ENCODE results near the gene DPF3. TPM values are rescaled to one million over a fixed set of nuclear protein-coding genes. Genes with fewer than 3 reads are reported as not detected.
"Not testable (repeated sequence)": the region's sequence is repeated elsewhere in the genome, so short reads cannot be mapped to it uniquely, and the experiment has no call there.

Gene DPF3
- polyA plus RNA-seq, 2 of the 4 experiments (the other 2 are of a cell fraction) = 0.05 to 0.09 TPM

DNA sequence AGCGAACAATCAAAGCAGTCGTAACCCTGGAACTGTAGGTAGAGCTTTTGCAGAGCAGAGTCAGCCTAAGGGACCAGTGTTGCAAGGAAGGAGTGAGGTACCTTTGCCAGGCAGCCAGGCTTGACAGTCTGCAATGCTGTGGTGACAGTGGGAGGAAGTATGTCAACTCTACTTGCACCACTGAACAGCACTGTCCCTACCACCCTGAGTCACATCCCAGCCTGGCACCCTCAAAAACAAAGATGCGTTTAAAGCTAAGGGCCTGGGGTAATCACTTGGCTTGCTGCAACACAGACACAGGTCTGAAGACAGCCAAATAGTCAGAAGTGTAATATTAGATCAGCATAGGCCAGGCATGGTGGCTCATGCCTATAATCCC is 141.9 kb downstream of the DPF3 start (continued):
- no peak for TF ChIP-seq RCOR1 (IDR thresholded peaks at IDR 0.05; ENCODE audit: low read depth, low read length)
- TF ChIP-seq MAX (IDR thresholded peaks at IDR 0.05) = no peak
- no peak for TF ChIP-seq EHMT2 (IDR thresholded peaks at IDR 0.05; ENCODE audit: low read depth)
- TF ChIP-seq RARB (CRISPR knock-in tag; IDR thresholded peaks at IDR 0.05) = no peak

DNA sequence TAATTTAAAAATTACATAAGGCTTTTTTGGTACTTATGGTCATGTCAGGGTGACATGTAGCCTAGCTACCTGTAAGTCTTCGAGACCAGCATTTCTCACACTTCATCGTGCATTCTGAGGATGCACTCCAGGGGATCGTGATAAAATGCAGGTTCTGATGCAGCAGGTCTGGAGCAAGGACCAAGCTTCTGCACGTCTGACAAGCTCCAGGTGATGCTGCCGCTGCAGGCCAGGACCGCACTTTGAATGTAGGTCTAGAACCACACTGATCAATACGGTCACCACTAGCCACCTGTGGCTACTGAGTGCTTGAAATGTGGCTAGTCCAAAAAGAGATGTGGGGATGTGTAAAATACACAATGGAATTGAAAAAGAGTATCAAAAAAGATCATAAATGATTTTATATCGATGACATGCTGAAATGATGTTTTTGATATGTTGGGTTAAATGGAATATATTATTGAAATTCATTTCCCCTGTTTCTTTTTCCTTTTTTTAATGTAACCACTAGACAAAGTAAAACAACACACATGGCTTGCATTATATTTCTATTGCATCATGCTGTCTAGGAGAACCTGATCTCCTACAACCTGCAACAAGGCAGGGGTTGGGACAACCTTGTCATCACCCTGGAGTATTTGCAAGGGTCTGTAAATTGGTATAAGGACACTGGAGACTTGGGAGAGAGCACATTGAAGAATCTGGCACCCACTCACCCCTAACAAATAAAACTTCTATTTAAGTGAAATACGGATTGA is 142.4 kb downstream of the DPF3 start:
- H3K9me3 ChIP-seq = no peaks in the 10 kb centered on the region
- no peak overlapping the region for H3K4me3 ChIP-seq
- CTCF ChIA-PET = interaction anchor here (0.8 to 1.2 kb wide), 2 partner anchors 234 to 235 kb away, joined by 3 to 4 read pairs; no protein-coding TSS in a partner anchor
- no peak for ATAC-seq
- no peak for DNase-seq (ENCODE audit: low read depth in 1 of 2, low spot score in 1 of 2)
- no peaks in the 10 kb centered on the region for H3K4me1 ChIP-seq
- H3K4me2 ChIP-seq = no peak overlapping the region
- FAIRE-seq = no peak
- TF ChIP-seq HDAC2 (IDR thresholded peaks at IDR 0.05) (no peak), SMC3 (IDR thresholded peaks at IDR 0.05) (no peak), HMGXB4 (CRISPR knock-in tag; IDR thresholded peaks at IDR 0.05; ENCODE audit: borderline replicate concordance) (no peak), POLR2AphosphoS2 (conservative IDR thresholded peaks at IDR 0.05; ENCODE audit: low read length) (no peak), BHLHE40 (IDR thresholded peaks at IDR 0.05; ENCODE audit: low read depth, low read length) (no peak), JUNB (IDR thresholded peaks at IDR 0.05) (no peak), EHF (CRISPR knock-in tag; IDR thresholded peaks at IDR 0.05) (no peak), EHMT2 (IDR thresholded peaks at IDR 0.05; ENCODE audit: low read depth) (no peak), MYC (IDR thresholded peaks at IDR 0.05; ENCODE audit: borderline replicate concordance, low read length) (no peak), ZSCAN20 (CRISPR knock-in tag; IDR thresholded peaks at IDR 0.05) (no peak), CBX2 (IDR thresholded peaks at IDR 0.05; ENCODE audit: borderline replicate concordance, low read depth) (no peak), TP53 (CRISPR knock-in tag; IDR thresholded peaks at IDR 0.05) (no peak), FOSL2 (IDR thresholded peaks at IDR 0.05) (no peak), FOSL2 (CRISPR knock-in tag; IDR thresholded peaks at IDR 0.05) (no peak), ZFP36 (IDR thresholded peaks at IDR 0.05; ENCODE audit: borderline replicate concordance, partially characterized antibody) (no peak), RARB (CRISPR knock-in tag; IDR thresholded peaks at IDR 0.05) (no peak)
- TF ChIP-seq, protein P1, sequence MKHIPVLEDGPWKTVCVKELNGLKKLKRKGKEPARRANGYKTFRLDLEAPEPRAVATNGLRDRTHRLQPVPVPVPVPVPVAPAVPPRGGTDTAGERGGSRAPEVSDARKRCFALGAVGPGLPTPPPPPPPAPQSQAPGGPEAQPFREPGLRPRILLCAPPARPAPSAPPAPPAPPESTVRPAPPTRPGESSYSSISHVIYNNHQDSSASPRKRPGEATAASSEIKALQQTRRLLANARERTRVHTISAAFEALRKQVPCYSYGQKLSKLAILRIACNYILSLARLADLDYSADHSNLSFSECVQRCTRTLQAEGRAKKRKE (CRISPR knock-in tag; IDR thresholded peaks at IDR 0.05; ENCODE audit: low read depth) = no peak
- H3K27ac ChIP-seq = no peak overlapping the region
- POLR2A ChIA-PET = no interaction called here
- 41% methylated on average over 9 of the region's 9 CpGs for WGBS (ENCODE audit: missing lambda C conversion rate)

DNA sequence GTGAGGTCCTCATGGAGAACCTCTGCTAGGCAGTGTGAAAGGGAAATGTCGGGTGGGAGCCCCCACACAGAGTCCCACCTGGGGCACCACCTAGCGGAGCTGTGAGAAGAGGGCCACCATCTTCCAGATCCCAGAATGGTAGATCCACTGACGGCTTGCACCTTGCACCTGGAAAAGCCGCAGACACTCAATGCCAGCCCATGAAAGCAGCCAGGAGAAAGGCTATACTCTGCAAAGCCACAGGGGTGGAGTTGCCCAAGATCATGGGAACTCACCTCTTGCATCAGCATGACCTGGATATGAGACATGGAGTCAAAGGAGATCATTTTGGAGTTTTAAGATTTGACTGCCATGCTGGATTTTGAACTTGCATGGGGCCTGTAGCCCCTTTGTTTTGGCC is 145.0 kb downstream of the DPF3 start:
- DNase-seq (ENCODE audit: low read depth in 1 of 2, low spot score in 1 of 2); POLR2A ChIA-PET; CTCF ChIA-PET; H3K4me2 ChIP-seq; H3K27ac ChIP-seq; H3K9me3 ChIP-seq; H3K4me1 ChIP-seq; FAIRE-seq; H3K4me3 ChIP-seq; ATAC-seq: not testable (repeated sequence)
- 65% methylated on average over 4 of the region's 4 CpGs for WGBS (ENCODE audit: missing lambda C conversion rate)

DNA sequence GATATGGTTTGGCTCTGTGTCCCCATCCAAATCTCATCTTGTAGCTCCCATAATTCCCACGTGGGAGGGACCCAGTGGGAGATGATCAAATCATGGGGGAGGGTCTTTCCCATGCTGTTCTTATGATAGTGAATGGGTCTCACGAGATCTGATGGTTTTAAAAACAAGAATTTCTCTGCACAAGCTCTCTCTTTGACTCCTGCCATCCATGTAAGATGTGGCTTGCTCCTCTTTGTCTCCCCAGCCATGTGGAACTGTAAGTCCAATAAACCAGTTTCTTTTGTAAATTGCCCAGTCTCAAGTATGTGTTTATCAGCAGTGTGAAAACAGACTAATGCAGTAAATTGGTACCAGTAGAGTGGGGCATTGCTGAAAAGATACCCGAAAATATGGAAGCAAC is 146.2 kb downstream of the DPF3 start:
- H3K9me3 ChIP-seq = no peaks in the 10 kb centered on the region
- POLR2A ChIA-PET = no interaction called here
- 8% methylated on average over 3 of the region's 3 CpGs for WGBS (ENCODE audit: missing lambda C conversion rate)
- H3K4me1 ChIP-seq = peaks cover 8% of the 10 kb centered on the region; the same call in 2 of the 3 replicates
- H3K4me2 ChIP-seq = no peak overlapping the region
- ATAC-seq (no peak), DNase-seq (ENCODE audit: low read depth in 1 of 2, low spot score in 1 of 2) (no peak), FAIRE-seq (no peak)
- CTCF ChIA-PET = interaction anchor here (0.9 to 1.4 kb wide), 2 partner anchors 15 to 26 kb away, joined by 3 to 4 read pairs; no protein-coding TSS in a partner anchor
- no peak overlapping the region for H3K27ac ChIP-seq
- no peak overlapping the region for H3K4me3 ChIP-seq
- TF ChIP-seq SMC3 (IDR thresholded peaks at IDR 0.05) (no peak), HDAC2 (IDR thresholded peaks at IDR 0.05) (no peak), ZSCAN20 (CRISPR knock-in tag; IDR thresholded peaks at IDR 0.05) (no peak), PHF8 (IDR thresholded peaks at IDR 0.05; ENCODE audit: borderline replicate concordance, low read depth) (no peak), KDM5A (IDR thresholded peaks at IDR 0.05) (no peak), FOXS1 (CRISPR knock-in tag; IDR thresholded peaks at IDR 0.05) (no peak), E2F6 (IDR thresholded peaks at IDR 0.05; ENCODE audit: borderline replicate concordance, low read depth) (no peak), HOXB13 (CRISPR knock-in tag; IDR thresholded peaks at IDR 0.05; ENCODE audit: low read depth) (no peak), CHD4 (IDR thresholded peaks at IDR 0.05; ENCODE audit: borderline replicate concordance) (no peak), POLR2A (IDR thresholded peaks at IDR 0.05; ENCODE audit: low read length) (no peak)
- TF ChIP-seq, protein P2, sequence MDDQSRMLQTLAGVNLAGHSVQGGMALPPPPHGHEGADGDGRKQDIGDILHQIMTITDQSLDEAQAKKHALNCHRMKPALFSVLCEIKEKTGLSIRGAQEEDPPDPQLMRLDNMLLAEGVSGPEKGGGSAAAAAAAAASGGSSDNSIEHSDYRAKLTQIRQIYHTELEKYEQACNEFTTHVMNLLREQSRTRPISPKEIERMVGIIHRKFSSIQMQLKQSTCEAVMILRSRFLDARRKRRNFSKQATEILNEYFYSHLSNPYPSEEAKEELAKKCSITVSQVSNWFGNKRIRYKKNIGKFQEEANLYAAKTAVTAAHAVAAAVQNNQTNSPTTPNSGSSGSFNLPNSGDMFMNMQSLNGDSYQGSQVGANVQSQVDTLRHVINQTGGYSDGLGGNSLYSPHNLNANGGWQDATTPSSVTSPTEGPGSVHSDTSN (IDR thresholded peaks at IDR 0.05) = no peak
- TF ChIP-seq, protein P3, sequence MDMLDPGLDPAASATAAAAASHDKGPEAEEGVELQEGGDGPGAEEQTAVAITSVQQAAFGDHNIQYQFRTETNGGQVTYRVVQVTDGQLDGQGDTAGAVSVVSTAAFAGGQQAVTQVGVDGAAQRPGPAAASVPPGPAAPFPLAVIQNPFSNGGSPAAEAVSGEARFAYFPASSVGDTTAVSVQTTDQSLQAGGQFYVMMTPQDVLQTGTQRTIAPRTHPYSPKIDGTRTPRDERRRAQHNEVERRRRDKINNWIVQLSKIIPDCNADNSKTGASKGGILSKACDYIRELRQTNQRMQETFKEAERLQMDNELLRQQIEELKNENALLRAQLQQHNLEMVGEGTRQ (IDR thresholded peaks at IDR 0.05) = no peak

Measured in A549 (cell line).